H9 (cell line): ENCODE data around the gene DDI2. TPM values are rescaled to one million over a fixed set of nuclear protein-coding genes. Genes with fewer than 3 reads are reported as not detected.

Source experiments
- DNase-seq: peaks from one replicate; pipeline ENCODE4 v3.0.0-alpha.2; 2017
- H2AFZ ChIP-seq: one replicate; pipeline ENCODE4 v1.6.1; 2013; ENCODE audit warnings: mild to moderate bottlenecking, low read length, control low read depth, moderate library complexity
- H2AK5ac ChIP-seq: 2 replicates; pipeline ENCODE4 v1.6.1; 2013; ENCODE audit warnings: low read length, control low read depth, mixed read lengths; ENCODE audit not compliant: insufficient read length
- H2BK120ac ChIP-seq: one replicate; pipeline ENCODE4 v1.6.1; 2013; ENCODE audit warnings: low read depth, mild to moderate bottlenecking, low read length, control low read depth, inconsistent platforms; ENCODE audit not compliant: poor library complexity, severe bottlenecking
- H2BK12ac ChIP-seq: 2 replicates; pipeline ENCODE4 v1.6.1; 2013; ENCODE audit warnings: low read length, control low read depth, mixed read lengths, low read depth; ENCODE audit not compliant: insufficient read length
- H2BK15ac ChIP-seq: 2 replicates; pipeline ENCODE4 v1.6.1; 2013; ENCODE audit warnings: low read depth, low read length, control low read depth
- H2BK20ac ChIP-seq: one replicate; pipeline ENCODE4 v1.6.1; 2013; ENCODE audit warnings: low read depth, mild to moderate bottlenecking, low read length, control low read depth, inconsistent platforms; ENCODE audit not compliant: poor library complexity, severe bottlenecking
- H2BK5ac ChIP-seq: 2 replicates; pipeline ENCODE4 v1.6.1; 2013; ENCODE audit warnings: low read length, control low read depth, mixed read lengths; ENCODE audit not compliant: insufficient read length
- H3K14ac ChIP-seq: 2 replicates; pipeline ENCODE4 v1.6.1; 2013; ENCODE audit warnings: low read length, control low read depth; ENCODE audit not compliant: insufficient read depth
- H3K18ac ChIP-seq: 2 replicates; pipeline ENCODE4 v1.6.1; 2013; ENCODE audit warnings: low read depth, mild to moderate bottlenecking, mixed read lengths, low read length, control low read depth; ENCODE audit not compliant: insufficient read length
- H3K23ac ChIP-seq: 2 replicates; pipeline ENCODE4 v1.6.1; 2013; ENCODE audit warnings: low read length, control low read depth, mixed read lengths, low read depth; ENCODE audit not compliant: insufficient read length
- H3K23me2 ChIP-seq: 2 replicates; pipeline ENCODE4 v1.6.1; 2013; ENCODE audit warnings: low read depth, mild to moderate bottlenecking, mixed read lengths, low read length, control low read depth; ENCODE audit not compliant: insufficient read length, poor library complexity, severe bottlenecking
- H3K27ac ChIP-seq: 2 replicates; pipeline ENCODE4 v1.5.1; 2013; ENCODE audit warnings: low read length, control low read depth, mixed read lengths, low read depth; ENCODE audit not compliant: insufficient read length
- H3K27me3 ChIP-seq: 2 replicates; pipeline ENCODE4 v1.6.1; 2013; ENCODE audit warnings: low read length, control low read depth, inconsistent platforms; ENCODE audit not compliant: insufficient read depth
- H3K4ac ChIP-seq: 2 replicates; pipeline ENCODE4 v1.6.1; 2013; ENCODE audit warnings: low read depth, mild to moderate bottlenecking, control low read depth, inconsistent platforms, low read length, moderate library complexity
- H3K4me1 ChIP-seq: 2 replicates; pipeline ENCODE4 v1.6.1; 2013; ENCODE audit warnings: low read length, control low read depth, inconsistent platforms; ENCODE audit not compliant: insufficient read depth
- H3K4me2 ChIP-seq: 2 replicates; pipeline ENCODE4 v1.6.1; 2013; ENCODE audit warnings: low read length, control low read depth, mixed read lengths; ENCODE audit not compliant: insufficient read length, insufficient read depth
- H3K56ac ChIP-seq: 2 replicates; pipeline ENCODE4 v1.6.1; 2013; ENCODE audit warnings: low read depth, mild to moderate bottlenecking, mixed read lengths, low read length, control low read depth; ENCODE audit not compliant: insufficient read length
- H3K79me1 ChIP-seq: 2 replicates; pipeline ENCODE4 v1.6.1; 2013; ENCODE audit warnings: low read depth, mild to moderate bottlenecking, moderate library complexity, low read length, control low read depth, inconsistent platforms; ENCODE audit not compliant: insufficient read depth, poor library complexity, severe bottlenecking
- H3K79me2 ChIP-seq: 2 replicates; pipeline ENCODE4 v1.6.1; 2013; ENCODE audit warnings: low read length, control low read depth, inconsistent platforms; ENCODE audit not compliant: insufficient read depth
- H3K9ac ChIP-seq: 2 replicates; pipeline ENCODE4 v1.6.1; 2013; ENCODE audit warnings: low read length, control low read depth, mixed read lengths; ENCODE audit not compliant: insufficient read length; ENCODE audit errors: extremely low read depth
- H3K9me3 ChIP-seq: one replicate; pipeline ENCODE4 v1.6.1; 2013; ENCODE audit warnings: low read depth, low read length, inconsistent platforms; ENCODE audit not compliant: control insufficient read depth
- H3T11ph ChIP-seq: one replicate; pipeline ENCODE4 v1.6.1; 2013; ENCODE audit warnings: mild to moderate bottlenecking, low read length, control low read depth, inconsistent platforms
- H4K20me1 ChIP-seq: one replicate; pipeline ENCODE4 v1.6.1; 2013; ENCODE audit not compliant: control insufficient read depth, insufficient read length, insufficient read depth
- H4K5ac ChIP-seq: 2 replicates; pipeline ENCODE4 v1.6.1; 2013; ENCODE audit warnings: low read depth, mild to moderate bottlenecking, mixed read lengths, low read length, control low read depth; ENCODE audit not compliant: insufficient read length
- H4K8ac ChIP-seq: replicated peaks from 2 replicates; pipeline ENCODE4 v1.6.1; 2013; ENCODE audit warnings: low read length, control low read depth, mixed read lengths, low read depth; ENCODE audit not compliant: insufficient read length
- H4K91ac ChIP-seq: 2 replicates; pipeline ENCODE4 v1.6.1; 2013; ENCODE audit warnings: low read depth, mild to moderate bottlenecking, moderate library complexity, mixed read lengths, low read length, control low read depth; ENCODE audit not compliant: insufficient read length
- H3K27ac Mint-ChIP-seq, 3 experiments: 2 replicates in 2 of 3; 3 replicates in 1 of 3; pipeline ENCODE4 v1.8.0; 2020 to 2021; ENCODE audit warnings: mixed read lengths in 3 of 3, mild to moderate bottlenecking in 1 of 3, moderate library complexity in 1 of 3
- H3K27me3 Mint-ChIP-seq: 2 replicates; pipeline ENCODE4 v1.8.0; 2021; ENCODE audit warnings: low read depth, mild to moderate bottlenecking, moderate library complexity, mixed read lengths
- H3K36me3 Mint-ChIP-seq, 3 experiments: 2 replicates in 2 of 3; 3 replicates in 1 of 3; pipeline ENCODE4 v1.8.0; 2020 to 2021; ENCODE audit warnings: low read depth in 3 of 3, mixed read lengths in 3 of 3; ENCODE audit not compliant: insufficient read depth in 1 of 3
- H3K4me1 Mint-ChIP-seq, 2 experiments: 2 replicates each; pipeline ENCODE4 v1.8.0; 2020; ENCODE audit warnings: mixed read lengths in 2 of 2
- H3K4me3 Mint-ChIP-seq, 2 experiments: 2 replicates in 1 of 2; 3 replicates in 1 of 2; pipeline ENCODE4 v1.8.0; 2020 to 2021; ENCODE audit warnings: mild to moderate bottlenecking in 2 of 2, mixed read lengths in 2 of 2, moderate library complexity in 1 of 2
- H3K9me3 Mint-ChIP-seq, 2 experiments: 2 replicates in 1 of 2; 3 replicates in 1 of 2; pipeline ENCODE4 v1.8.0; 2020; ENCODE audit warnings: mild to moderate bottlenecking in 2 of 2, mixed read lengths in 2 of 2, moderate library complexity in 1 of 2
- CTCF ChIP-seq: fragments of 200-600 bp; sonication (generic); conservative IDR thresholded peaks from 3 replicates; pipeline ENCODE4 v1.8.0; 2021; ENCODE audit warnings: antibody characterized with exemption, mild to moderate bottlenecking
- WGBS: extraction: QIAGEN DNeasy Blood & Tissue Kit; methylation state at CpG from one replicate; pipeline ENCODE4 v1.1.7; 2013; ENCODE audit warnings: missing lambda C conversion rate, low lambda C conversion rate, mixed read lengths; ENCODE audit not compliant: insufficient read length; ENCODE audit errors: extremely low coverage; 5-methylcytosine and 5-hydroxymethylcytosine counted together
- total RNA-seq: library from RNA; stranded (reverse); gene quantifications from 2 replicates; pipeline ENCODE4 v1.2.1, GENCODE V29; 2021

DDI2 gene
- total RNA-seq, 1 experiment from 2014 or later = 45.0 TPM

GRCh38 chr1:15620902-15621682, 3.8 kb downstream of the DDI2 start:
- no peak overlapping the region for H2BK15ac ChIP-seq
- no CpG with 5 or more reads among the region's 7 CpGs for WGBS
- no peak overlapping the region for H2BK120ac ChIP-seq
- H3K36me3 Mint-ChIP-seq = peaks cover 2 to 3% (median 2%) of the 10 kb centered on the region in 3 experiments; a peak in 5 of 7 replicates
- H3K4ac ChIP-seq = no peak overlapping the region
- no peak overlapping the region for H2AFZ ChIP-seq
- peaks cover 19 to 26% of the 10 kb centered on the region in 2 experiments for H3K4me1 Mint-ChIP-seq
- H3K14ac ChIP-seq = no peak overlapping the region
- no peak overlapping the region for H3K56ac ChIP-seq
- H3K27me3 ChIP-seq = no peaks in the 10 kb centered on the region
- peaks cover 48% of the 10 kb centered on the region; the same call in 1 of the 2 replicates for H3K79me2 ChIP-seq
- H3K4me2 ChIP-seq = no peak overlapping the region
- no peak overlapping the region for H4K91ac ChIP-seq
- H4K20me1 ChIP-seq = no peaks in the 10 kb centered on the region
- TF ChIP-seq CTCF = no peak
- no peak overlapping the region for H3K27ac ChIP-seq
- H2AK5ac ChIP-seq = no peak overlapping the region
- no peak overlapping the region for H3K23ac ChIP-seq
- peaks cover 4% of the 10 kb centered on the region for H3K4me1 ChIP-seq
- H4K5ac ChIP-seq = no peak overlapping the region
- H3K27ac Mint-ChIP-seq = 0 out of 7 replicates have a peak overlapping the region, but pooled peaks of 1 of the 3 experiments have one; percentile 9
- no peak overlapping the region for H2BK5ac ChIP-seq
- DNase-seq = no peak
- no peak overlapping the region for H2BK12ac ChIP-seq
- no peak overlapping the region for H3K18ac ChIP-seq
- H3K27me3 Mint-ChIP-seq = no peaks in the 10 kb centered on the region
- H3T11ph ChIP-seq = no peak overlapping the region
- H3K79me1 ChIP-seq = peaks cover 4% of the 10 kb centered on the region
- no peaks in the 10 kb centered on the region for H3K9me3 Mint-ChIP-seq
- no peak overlapping the region for H2BK20ac ChIP-seq
- no peak overlapping the region for H4K8ac ChIP-seq
- peaks cover 6% of the 10 kb centered on the region for H3K23me2 ChIP-seq
- H3K4me3 Mint-ChIP-seq = no peak overlapping the region
- no peak overlapping the region for H3K9ac ChIP-seq
- no peaks in the 10 kb centered on the region for H3K9me3 ChIP-seq
